ENCODE results near the gene BCL6B. TPM values are rescaled to one million over a fixed set of nuclear protein-coding genes. Genes with fewer than 3 reads are reported as not detected.
A peak's percentile ranks its signal among the peaks of the same experiment; 100 is the strongest.

Gene BCL6B
- total RNA-seq, 1 experiment from 2014 or later = not detected

GRCh38 chr17:7001318-7001961 is 21.4 kb upstream of the BCL6B start:
- CTCF ChIA-PET = no interaction called here
- no peaks in the 10 kb centered on the region for H3K27me3 Mint-ChIP-seq (ENCODE audit: unreplicated experiment)
- BruUV-seq (replicated peaks) = no TSS peak
- H3K4me3 Mint-ChIP-seq (ENCODE audit: low read depth, unreplicated experiment) = no peak overlapping the region
- intact Hi-C loops (cut with micrococcal nuclease; ENCODE audit: unreplicated experiment) = no loop called here
- DNase-seq = peak; percentile 24
- peak overlapping the region; percentile 29 for H3K27ac Mint-ChIP-seq (ENCODE audit: unreplicated experiment)
- peaks cover 7% of the 10 kb centered on the region for H3K4me1 Mint-ChIP-seq (ENCODE audit: low read depth, unreplicated experiment)
- peak; percentile 12 for TF ChIP-seq CTCF (IDR thresholded peaks at IDR 0.05; ENCODE audit: unreplicated experiment)
- peaks cover 9% of the 10 kb centered on the region for H3K36me3 Mint-ChIP-seq (ENCODE audit: insufficient read depth, unreplicated experiment)
- H3K9me3 Mint-ChIP-seq (ENCODE audit: low read depth, unreplicated experiment) = no peaks in the 10 kb centered on the region

DNA sequence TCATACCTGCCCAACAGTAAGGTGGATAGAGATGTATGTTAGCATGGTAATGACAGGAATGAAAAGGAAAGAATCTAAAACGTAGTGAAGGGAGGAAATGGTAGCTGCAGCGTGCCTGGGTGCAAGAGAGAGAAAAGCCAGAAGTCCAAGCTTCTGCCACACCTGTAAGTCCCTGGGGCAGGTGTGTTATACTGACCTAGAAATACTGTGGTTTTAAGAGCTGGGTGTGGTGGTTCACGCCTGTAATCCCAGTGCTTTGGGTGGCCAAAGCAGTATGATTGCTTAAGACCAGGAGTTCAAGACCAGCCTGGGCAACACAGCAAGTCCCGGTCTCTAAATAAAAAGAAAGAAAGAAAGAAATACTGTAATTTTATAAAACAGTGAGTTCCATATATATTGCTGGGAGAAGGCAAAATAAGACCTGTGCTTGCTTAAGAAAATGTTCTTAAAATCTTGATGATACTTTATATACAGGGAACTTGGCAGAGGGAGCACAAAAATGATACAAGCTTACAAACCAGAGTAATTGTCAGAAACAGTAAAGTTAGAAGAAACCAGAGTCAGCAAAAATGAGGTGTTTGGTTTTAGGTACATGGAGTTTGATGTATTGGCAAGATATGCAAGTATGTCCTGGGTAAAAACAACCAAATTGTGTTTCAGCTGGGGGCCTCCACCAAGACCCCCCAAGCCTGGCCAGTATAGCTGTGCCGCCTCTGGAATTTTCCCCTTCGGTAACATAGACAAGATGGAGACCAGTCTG is 20.4 kb upstream of the BCL6B start:
- no peak overlapping the region for H3K27ac Mint-ChIP-seq (ENCODE audit: unreplicated experiment)
- DNase-seq = no peak
- H3K36me3 Mint-ChIP-seq (ENCODE audit: insufficient read depth, unreplicated experiment) = peaks cover 12% of the 10 kb centered on the region
- no peaks in the 10 kb centered on the region for H3K9me3 Mint-ChIP-seq (ENCODE audit: low read depth, unreplicated experiment)
- H3K27me3 Mint-ChIP-seq (ENCODE audit: unreplicated experiment) = no peaks in the 10 kb centered on the region
- no peak overlapping the region for H3K4me3 Mint-ChIP-seq (ENCODE audit: low read depth, unreplicated experiment)
- intact Hi-C loops (cut with micrococcal nuclease; ENCODE audit: unreplicated experiment) = no loop called here
- H3K4me1 Mint-ChIP-seq (ENCODE audit: low read depth, unreplicated experiment) = no peaks in the 10 kb centered on the region
- no TSS peak for BruUV-seq (replicated peaks)
- CTCF ChIA-PET = no interaction called here
- no peak for TF ChIP-seq CTCF (IDR thresholded peaks at IDR 0.05; ENCODE audit: unreplicated experiment)

DNA sequence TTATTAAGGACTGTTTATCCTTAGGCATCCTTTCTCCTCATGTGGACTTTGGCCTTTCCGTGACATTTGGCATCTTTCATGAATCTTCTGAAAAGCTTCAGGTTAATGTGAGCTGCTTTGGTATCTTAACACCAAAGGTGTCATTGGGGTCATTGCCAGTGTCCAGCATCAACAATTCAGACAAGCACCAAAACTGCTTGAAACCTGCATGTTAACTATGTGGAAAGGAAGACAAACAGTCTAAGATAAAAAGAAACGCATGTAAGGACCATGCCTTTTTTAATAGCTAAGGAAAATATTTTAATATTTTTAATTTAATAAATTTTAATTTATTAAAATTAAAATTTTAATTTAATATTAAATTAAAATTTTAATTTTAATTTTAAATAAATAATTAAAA is 19.1 kb upstream of the BCL6B start:
- no peak for TF ChIP-seq CTCF (IDR thresholded peaks at IDR 0.05; ENCODE audit: unreplicated experiment)
- no peak overlapping the region for H3K27ac Mint-ChIP-seq (ENCODE audit: unreplicated experiment)
- H3K4me3 Mint-ChIP-seq (ENCODE audit: low read depth, unreplicated experiment) = no peak overlapping the region
- CTCF ChIA-PET = interaction anchor here (0.7 to 1.4 kb wide), 5 partner anchors 18 to 93 kb away, joined by 4 to 21 read pairs (median 5); no protein-coding TSS in a partner anchor
- intact Hi-C loops (cut with micrococcal nuclease; ENCODE audit: unreplicated experiment) = no loop called here
- BruUV-seq (replicated peaks) = no TSS peak
- peaks cover 12% of the 10 kb centered on the region for H3K36me3 Mint-ChIP-seq (ENCODE audit: insufficient read depth, unreplicated experiment)
- no peaks in the 10 kb centered on the region for H3K9me3 Mint-ChIP-seq (ENCODE audit: low read depth, unreplicated experiment)
- H3K4me1 Mint-ChIP-seq (ENCODE audit: low read depth, unreplicated experiment) = no peaks in the 10 kb centered on the region
- no peak for DNase-seq
- H3K27me3 Mint-ChIP-seq (ENCODE audit: unreplicated experiment) = no peaks in the 10 kb centered on the region

DNA sequence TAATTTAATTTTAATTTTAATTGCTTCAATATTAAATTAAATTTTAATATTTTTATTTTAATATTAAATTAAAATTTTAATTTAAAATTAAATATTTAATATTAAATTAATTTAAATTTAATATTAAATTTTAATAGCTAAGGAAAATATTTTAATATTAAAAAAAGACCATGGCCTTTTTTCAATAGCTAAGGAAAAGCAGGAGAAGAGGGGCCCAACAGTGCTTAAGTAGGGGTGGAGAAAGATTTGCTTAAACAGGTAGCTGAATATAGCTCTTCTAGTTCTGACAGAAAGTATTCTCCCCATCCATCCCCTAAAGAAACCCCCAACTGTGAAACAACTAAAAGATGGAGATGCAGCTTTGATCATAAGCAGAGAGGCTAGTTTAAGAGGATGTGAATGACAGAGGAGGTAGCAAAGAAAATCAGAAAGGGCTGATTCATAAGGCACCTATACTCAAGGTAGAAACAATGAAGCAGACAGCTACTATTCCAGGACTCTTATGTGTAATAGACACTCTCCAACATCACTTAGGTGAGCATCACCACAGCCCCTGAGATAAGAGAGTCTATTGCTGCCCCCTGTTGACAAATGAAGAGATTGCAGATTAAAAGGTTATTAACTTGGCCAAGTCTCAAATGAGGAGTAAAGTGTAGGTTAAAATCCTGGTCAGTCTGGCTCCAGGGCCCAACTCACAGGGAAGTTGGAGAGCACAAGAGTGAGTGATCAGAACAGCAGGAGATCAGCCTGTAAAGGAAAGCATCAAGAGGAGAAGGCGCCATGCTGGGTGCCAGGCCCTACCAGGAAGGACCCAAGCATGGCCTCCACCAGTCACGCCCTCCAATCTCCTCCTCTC is 18.2 kb upstream of the BCL6B start:
- Mint-ChIP-seq H3K4me3 (ENCODE audit: low read depth, unreplicated experiment) (no peak overlapping the region), H3K4me1 (ENCODE audit: low read depth, unreplicated experiment) (no peaks in the 10 kb centered on the region), H3K27me3 (ENCODE audit: unreplicated experiment) (no peaks in the 10 kb centered on the region), H3K9me3 (ENCODE audit: low read depth, unreplicated experiment) (no peaks in the 10 kb centered on the region), H3K36me3 (ENCODE audit: insufficient read depth, unreplicated experiment) (peaks cover 15% of the 10 kb centered on the region), H3K27ac (ENCODE audit: unreplicated experiment) (no peak overlapping the region)
- intact Hi-C loops (cut with micrococcal nuclease; ENCODE audit: unreplicated experiment) = loop anchor here (1.0 to 5.0 kb wide), 2 partner anchors 91 to 337 kb away; no protein-coding TSS in a partner anchor
- CTCF ChIA-PET = interaction anchor here (0.7 to 1.4 kb wide), 8 partner anchors 17 to 335 kb away, joined by 3 to 21 read pairs (median 5); no protein-coding TSS in a partner anchor
- peak; percentile 42 for TF ChIP-seq CTCF (IDR thresholded peaks at IDR 0.05; ENCODE audit: unreplicated experiment)
- no TSS peak for BruUV-seq (replicated peaks)
- DNase-seq = peak; percentile 45
